ENCODE results near the gene CAB39.

DNA sequence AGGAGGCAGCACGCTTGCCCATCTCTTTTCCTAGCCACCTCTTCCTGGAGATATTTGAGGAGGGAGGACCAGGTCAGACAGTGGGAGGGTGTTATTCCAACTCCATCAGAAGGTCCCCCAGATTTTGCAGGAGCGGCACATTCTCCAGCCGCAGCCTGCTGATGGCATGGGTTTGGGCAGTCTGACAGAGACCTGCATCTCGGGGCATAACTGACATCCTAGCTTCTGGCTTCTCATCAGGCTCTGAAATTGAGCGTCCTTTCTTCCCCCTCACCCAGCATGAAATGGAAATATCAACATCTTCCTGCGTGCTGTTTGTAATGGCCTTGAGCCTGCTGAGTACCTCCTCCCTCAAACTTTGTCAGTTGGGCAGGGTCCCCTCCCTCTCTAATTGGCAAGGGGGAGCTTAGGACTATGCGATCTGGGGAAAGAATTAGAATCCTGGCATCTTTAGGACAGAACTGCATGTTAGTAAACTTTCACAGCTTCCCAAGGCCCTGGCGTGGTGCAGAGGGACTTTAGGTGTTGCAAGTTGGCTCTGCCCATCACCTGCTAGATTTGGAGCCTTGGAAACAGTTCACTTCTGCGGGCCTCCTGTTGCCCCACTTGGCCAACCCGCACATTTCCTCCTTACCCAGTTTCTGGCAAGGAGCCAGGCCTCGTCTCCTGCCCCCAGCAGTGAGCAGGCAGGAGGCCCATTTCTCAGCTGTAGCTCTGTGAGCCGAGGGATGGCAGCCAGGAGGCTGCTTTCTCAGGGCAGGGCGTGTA, 154.3 kb downstream of the CAB39 start:
- TF ChIP-seq EZH2 (IDR thresholded peaks at IDR 0.05; ENCODE audit: low read length, unreplicated experiment) (no peak), EZH2phosphoT487 (IDR thresholded peaks at IDR 0.05; ENCODE audit: borderline replicate concordance, low read length) (no peak)
- TF ChIP-seq, protein P1, sequence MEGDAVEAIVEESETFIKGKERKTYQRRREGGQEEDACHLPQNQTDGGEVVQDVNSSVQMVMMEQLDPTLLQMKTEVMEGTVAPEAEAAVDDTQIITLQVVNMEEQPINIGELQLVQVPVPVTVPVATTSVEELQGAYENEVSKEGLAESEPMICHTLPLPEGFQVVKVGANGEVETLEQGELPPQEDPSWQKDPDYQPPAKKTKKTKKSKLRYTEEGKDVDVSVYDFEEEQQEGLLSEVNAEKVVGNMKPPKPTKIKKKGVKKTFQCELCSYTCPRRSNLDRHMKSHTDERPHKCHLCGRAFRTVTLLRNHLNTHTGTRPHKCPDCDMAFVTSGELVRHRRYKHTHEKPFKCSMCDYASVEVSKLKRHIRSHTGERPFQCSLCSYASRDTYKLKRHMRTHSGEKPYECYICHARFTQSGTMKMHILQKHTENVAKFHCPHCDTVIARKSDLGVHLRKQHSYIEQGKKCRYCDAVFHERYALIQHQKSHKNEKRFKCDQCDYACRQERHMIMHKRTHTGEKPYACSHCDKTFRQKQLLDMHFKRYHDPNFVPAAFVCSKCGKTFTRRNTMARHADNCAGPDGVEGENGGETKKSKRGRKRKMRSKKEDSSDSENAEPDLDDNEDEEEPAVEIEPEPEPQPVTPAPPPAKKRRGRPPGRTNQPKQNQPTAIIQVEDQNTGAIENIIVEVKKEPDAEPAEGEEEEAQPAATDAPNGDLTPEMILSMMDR (conservative IDR thresholded peaks at IDR 0.05; ENCODE audit: low read depth, low read length), result no peak

Data from PC-3 (cell line).